Peyer's patch (tissue), 4 donors: ENCODE data around the gene CAPN7. TPM values are rescaled to one million over a fixed set of nuclear protein-coding genes. Genes with fewer than 3 reads are reported as not detected.
"Not testable (repeated sequence)": the region's sequence is repeated elsewhere in the genome, so short reads cannot be mapped to it uniquely, and the experiment has no call there.

Experiments used
- DNase-seq, 3 donors: peaks; one replicate each; pipeline ENCODE4 v3.0.0-alpha.2; 2017 to 2019
- H3K27ac ChIP-seq, 4 donors: fragments of 200-600 bp; sonication (generic); one replicate each; pipeline ENCODE4 v1.5.1; 2016 to 2019
- H3K27me3 ChIP-seq, 2 donors: fragments of 200-600 bp; sonication (generic); one replicate each; pipeline ENCODE4 v1.5.1; 2019
- H3K36me3 ChIP-seq, 3 donors: fragments of 200-600 bp; sonication (generic); one replicate each; pipeline ENCODE4 v1.5.1; 2016 to 2019
- H3K4me1 ChIP-seq, 4 donors: fragments of 200-600 bp; sonication (generic); one replicate each; pipeline ENCODE4 v1.5.1; 2016 to 2019
- H3K4me3 ChIP-seq, 4 donors: fragments of 200-600 bp; sonication (generic); 1 replicate in 3 of 4; 2 replicates in 1 of 4; pipeline ENCODE4 v1.5.1; 2016 to 2019; ENCODE audit warnings: mild to moderate bottlenecking in 1 of 4
- H3K9me3 ChIP-seq, 4 donors: fragments of 200-600 bp; sonication (generic); one replicate each; pipeline ENCODE4 v1.5.1; 2016 to 2019; ENCODE audit warnings: mild to moderate bottlenecking in 1 of 4
- CTCF ChIP-seq, 6 experiments: fragments of 450-650 bp in 4 of 6; fragments of 200-600 bp in 2 of 6; sonication (generic) in 1 of 6; IDR thresholded peaks; one replicate each; pipeline ENCODE4 v1.5.1; 2017 to 2019; ENCODE audit warnings: antibody characterized with exemption in 6 of 6, mild to moderate bottlenecking in 3 of 6, moderate library complexity in 1 of 6
- POLR2A ChIP-seq, 2 donors: fragments of 450-650 bp; IDR thresholded peaks; one replicate each; pipeline ENCODE4 v1.5.1; 2017; ENCODE audit warnings: antibody characterized with exemption in 2 of 2, mild to moderate bottlenecking in 2 of 2, moderate library complexity in 2 of 2
- total RNA-seq, 4 donors: library from RNA; depleted of rRNA; stranded (reverse); fragments of >200 nt; gene quantifications; one replicate each; pipeline ENCODE4 v1.1.0, GENCODE V29; 2016

The CAPN7 gene
- total RNA-seq, 4 donors from 2014 or later: 50.3 to 115 (median 69.3) TPM

- Histone ChIP-seq H3K9me3 (no peaks in the 10 kb centered on the region), H3K27ac (no peak overlapping the region), H3K36me3 (no peaks in the 10 kb centered on the region), H3K27me3 (no peaks in the 10 kb centered on the region), H3K4me3 (no peak overlapping the region), H3K4me1 (no peaks in the 10 kb centered on the region)
- DNase-seq: no peak
- TF ChIP-seq CTCF (IDR thresholded peaks at IDR 0.05) (no peak), POLR2A (IDR thresholded peaks at IDR 0.05) (no peak)
Observed at GRCh38 chr3:15164340-15164739, 41.7 kb upstream of the CAPN7 start.

GRCh38 chr3:15165061-15165460 lies 41.0 kb upstream of the CAPN7 start:
- TF ChIP-seq POLR2A (IDR thresholded peaks at IDR 0.05) (no peak), CTCF (IDR thresholded peaks at IDR 0.05) (no peak)
- DNase-seq: no peak
- Histone ChIP-seq H3K27me3 (no peaks in the 10 kb centered on the region), H3K36me3 (no peaks in the 10 kb centered on the region), H3K4me1 (no peaks in the 10 kb centered on the region), H3K27ac (no peak overlapping the region), H3K4me3 (no peak overlapping the region), H3K9me3 (no peaks in the 10 kb centered on the region)

GRCh38 chr3:15166391-15166790 lies 39.7 kb upstream of the CAPN7 start:
- H3K27me3 ChIP-seq: not testable (repeated sequence)

GRCh38 chr3:15171096-15171495 lies 35.0 kb upstream of the CAPN7 start:
- H3K4me3 ChIP-seq: no peak overlapping the region
- H3K36me3 ChIP-seq: no peaks in the 10 kb centered on the region
- no peaks in the 10 kb centered on the region for H3K9me3 ChIP-seq
- no peak for TF ChIP-seq POLR2A (IDR thresholded peaks at IDR 0.05)
- H3K27ac ChIP-seq: no peak overlapping the region
- no peaks in the 10 kb centered on the region for H3K4me1 ChIP-seq
- H3K27me3 ChIP-seq: no peaks in the 10 kb centered on the region
- DNase-seq: no peak

More at GRCh38 chr3:15166391-15166790, 39.7 kb upstream of the CAPN7 start:
- H3K9me3 ChIP-seq, H3K27ac ChIP-seq, H3K36me3 ChIP-seq, H3K4me1 ChIP-seq, DNase-seq, H3K4me3 ChIP-seq: not testable (repeated sequence)

- no peak for DNase-seq
- no peaks in the 10 kb centered on the region for H3K9me3 ChIP-seq
- no peak for TF ChIP-seq POLR2A (IDR thresholded peaks at IDR 0.05)
- TF ChIP-seq CTCF (IDR thresholded peaks at IDR 0.05): no peak
Observed at GRCh38 chr3:15172806-15173205, 33.2 kb upstream of the CAPN7 start.

GRCh38 chr3:15174953-15175352 lies 31.1 kb upstream of the CAPN7 start:
- no peaks in the 10 kb centered on the region for H3K27me3 ChIP-seq
- no peaks in the 10 kb centered on the region for H3K9me3 ChIP-seq
- H3K36me3 ChIP-seq: no peaks in the 10 kb centered on the region
- no peaks in the 10 kb centered on the region for H3K4me1 ChIP-seq
- TF ChIP-seq POLR2A (IDR thresholded peaks at IDR 0.05) (no peak), CTCF (IDR thresholded peaks at IDR 0.05) (no peak)
- no peak for DNase-seq
- H3K4me3 ChIP-seq: no peak overlapping the region
- no peak overlapping the region for H3K27ac ChIP-seq

More at GRCh38 chr3:15172806-15173205, 33.2 kb upstream of the CAPN7 start:
- Histone ChIP-seq H3K36me3 (no peaks in the 10 kb centered on the region), H3K4me3 (no peak overlapping the region), H3K27me3 (no peaks in the 10 kb centered on the region), H3K27ac (no peak overlapping the region), H3K4me1 (no peaks in the 10 kb centered on the region)

DNA sequence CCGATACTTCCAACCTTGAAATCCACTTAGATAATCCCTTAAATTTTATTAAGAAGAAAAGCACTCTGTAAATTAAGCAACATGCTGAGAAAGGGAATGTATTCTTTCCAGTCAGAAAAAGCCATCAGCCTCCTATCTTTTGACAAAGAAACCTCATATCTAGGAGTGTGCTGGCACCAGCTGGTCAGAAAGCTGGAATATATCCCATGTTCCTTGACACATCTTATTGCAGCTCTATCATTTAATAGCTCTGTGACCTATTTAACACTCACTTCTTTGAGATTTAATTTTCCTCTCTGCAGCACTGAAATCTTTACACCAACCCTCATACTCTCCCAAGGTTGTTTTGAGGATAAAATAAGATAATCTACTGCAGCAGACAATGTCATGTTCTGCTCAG lies 30.4 kb upstream of the CAPN7 start:
- Histone ChIP-seq H3K27ac (no peak overlapping the region), H3K9me3 (no peaks in the 10 kb centered on the region), H3K36me3 (no peaks in the 10 kb centered on the region), H3K4me1 (no peaks in the 10 kb centered on the region), H3K27me3 (no peaks in the 10 kb centered on the region), H3K4me3 (no peak overlapping the region)
- no peak for TF ChIP-seq CTCF (IDR thresholded peaks at IDR 0.05)
- no peak for TF ChIP-seq POLR2A (IDR thresholded peaks at IDR 0.05)
- no peak for DNase-seq
